ENCODE measurements around the gene TRAT1. TPM values are rescaled to one million over a fixed set of nuclear protein-coding genes. Genes with fewer than 3 reads are reported as not detected.

Gene TRAT1
- total and polyA plus RNA-seq, 2 of the 13 experiments (the other 11 are each of a cell fraction or from before 2014, with no cell fraction given), result not detected

- TF ChIP-seq ATF5 (CRISPR knock-in tag; IDR thresholded peaks at IDR 0.05; ENCODE audit: low read depth) (no peak), ZNF530 (CRISPR knock-in tag; IDR thresholded peaks at IDR 0.05; ENCODE audit: low read depth) (no peak), ASH2L (IDR thresholded peaks at IDR 0.05; ENCODE audit: insufficient read length, low read depth, low read length) (no peak), NFKBIZ (CRISPR knock-in tag; IDR thresholded peaks at IDR 0.05) (no peak), POLR2AphosphoS5 (IDR thresholded peaks at IDR 0.05; ENCODE audit: low read depth, low read length) (no peak)
Measured at GRCh38 chr3:108849075-108849474, 26.5 kb downstream of the TRAT1 start (continued).

GRCh38 chr3:108861401-108861800 is 38.8 kb downstream of the TRAT1 start:
- 0% methylated on average over 1 of the region's 1 CpG for WGBS (ENCODE audit: low lambda C conversion rate)
- FAIRE-seq, result no peak

More at GRCh38 chr3:108861401-108861800, 38.8 kb downstream of the TRAT1 start:
- Histone ChIP-seq H3K4me2 (ENCODE audit: low read depth, low read length) (no peak overlapping the region), H3K9ac (ENCODE audit: insufficient read depth, low read depth, low read length) (no peak overlapping the region), H3K9me3 (ENCODE audit: low read length) (no peaks in the 10 kb centered on the region), H3K4me1 (ENCODE audit: insufficient read depth, low read length) (no peaks in the 10 kb centered on the region), H3K36me3 (replicated peaks in 1 of 2; ENCODE audit: control insufficient read depth in 1 of 2, insufficient read depth in 2 of 2, low read length in 2 of 2) (no peaks in the 10 kb centered on the region), H2AFZ (ENCODE audit: low read length) (no peak overlapping the region), H3K4me3 (replicated peaks in 1 of 3; ENCODE audit: insufficient read depth in 1 of 3, low read depth in 2 of 3, low read length in 3 of 3) (no peak overlapping the region), H3K27me3 (ENCODE audit: control insufficient read depth in 1 of 2, insufficient read depth in 2 of 2, low read length in 2 of 2) (no peaks in the 10 kb centered on the region), H4K20me1 (ENCODE audit: insufficient read depth, low read length) (no peaks in the 10 kb centered on the region), H3K79me2 (ENCODE audit: insufficient read depth, low read length) (no peaks in the 10 kb centered on the region), H3K27ac (ENCODE audit: extremely low read length, insufficient read depth, low read length) (no peak overlapping the region)
- intact Hi-C loops (cut with micrococcal nuclease; ENCODE audit: unreplicated experiment), result no loop called here
- CTCF ChIA-PET (ENCODE audit: low intra/inter-chr PET ratio, low total read pairs), result no interaction called here
- ATAC-seq (no peak), DNase-seq (ENCODE audit: low spot score) (no peak)
- POLR2A ChIA-PET, result no interaction called here
- BruUV-seq (replicated peaks), result no TSS peak
- in situ Hi-C loops (cut with HindIII; ENCODE audit: extremely low pct_ligation_motif_present, low pct_unique_long_range_greater_than_20kb), result no loop called here
- TF ChIP-seq ZNF660 (CRISPR knock-in tag; IDR thresholded peaks at IDR 0.05; ENCODE audit: borderline replicate concordance, low read depth), result no peak
- no peak for TF ChIP-seq NCOA2 (CRISPR knock-in tag; IDR thresholded peaks at IDR 0.05)
- TF ChIP-seq TEAD2 (CRISPR knock-in tag; IDR thresholded peaks at IDR 0.05), result no peak
- TF ChIP-seq NPAS2 (CRISPR knock-in tag; IDR thresholded peaks at IDR 0.05; ENCODE audit: borderline replicate concordance), result no peak
- TF ChIP-seq ZNF496 (CRISPR knock-in tag; IDR thresholded peaks at IDR 0.05; ENCODE audit: insufficient replicate concordance), result no peak
- no peak for TF ChIP-seq ARNT2 (CRISPR knock-in tag; IDR thresholded peaks at IDR 0.05; ENCODE audit: low read depth)
- TF ChIP-seq HNRNPLL (IDR thresholded peaks at IDR 0.05; ENCODE audit: low read depth, low read length, poor library complexity, severe bottlenecking), result no peak
- no peak for TF ChIP-seq BCL3 (CRISPR knock-in tag; IDR thresholded peaks at IDR 0.05)
- no peak for TF ChIP-seq PHF5A (CRISPR knock-in tag; IDR thresholded peaks at IDR 0.05; ENCODE audit: low read depth, unreplicated experiment)
- no peak for TF ChIP-seq ZKSCAN5 (CRISPR knock-in tag; IDR thresholded peaks at IDR 0.05)
- no peak for TF ChIP-seq ZNF768 (CRISPR knock-in tag; IDR thresholded peaks at IDR 0.05)
- TF ChIP-seq ZNF292 (CRISPR knock-in tag; IDR thresholded peaks at IDR 0.05; ENCODE audit: borderline replicate concordance, low read depth), result no peak
- TF ChIP-seq TFE3 (CRISPR knock-in tag; IDR thresholded peaks at IDR 0.05), result no peak
- no peak for TF ChIP-seq ZNF629 (CRISPR knock-in tag; conservative IDR thresholded peaks at IDR 0.05)
